Adrenal gland (tissue), 5 donors: ENCODE data around the gene ACAD11.

Experiments used
- CTCF ChIP-seq, 6 experiments: fragments of 450-650 bp in 4 of 6; fragments of 200-600 bp in 2 of 6; sonication (generic) in 1 of 6; IDR thresholded peaks; 1 replicate in 5 of 6; 2 replicates in 1 of 6; pipeline versions ENCODE4 v1.5.1 to v1.8.0; 2016 to 2021; ENCODE audit warnings: antibody characterized with exemption in 6 of 6, mild to moderate bottlenecking in 2 of 6, moderate library complexity in 1 of 6
- POLR2A ChIP-seq, 2 donors: fragments of 450-650 bp; IDR thresholded peaks; one replicate each; pipeline ENCODE4 v1.6.1; 2017; ENCODE audit warnings: antibody characterized with exemption in 2 of 2, mild to moderate bottlenecking in 2 of 2, moderate library complexity in 1 of 2
- donor health status: DM: no; HTN: no; CAD: no.

GRCh38 chr3:132513057-132513456 lies 146.6 kb downstream of the ACAD11 start:
- TF ChIP-seq CTCF (IDR thresholded peaks at IDR 0.05) (no peak), POLR2A (IDR thresholded peaks at IDR 0.05) (no peak)
